Left ventricle myocardium inferior (tissue), 1 donor: ENCODE results near the gene RAD51B. TPM values are rescaled to one million over a fixed set of nuclear protein-coding genes. Genes with fewer than 3 reads are reported as not detected.
A peak's percentile ranks its signal among the peaks of the same experiment; 100 is the strongest.

ENCODE experiments used
- DNase-seq: peaks from one replicate; pipeline ENCODE4 v3.0.0-alpha.2; 2020
- H3K27ac ChIP-seq: fragments of 200-600 bp; replicated peaks from 2 replicates; pipeline ENCODE4 v1.8.0; 2021
- H3K27me3 ChIP-seq: fragments of 200-600 bp; 2 replicates; pipeline ENCODE4 v1.8.0; 2021; ENCODE audit warnings: low read depth
- H3K36me3 ChIP-seq: fragments of 200-600 bp; 2 replicates; pipeline ENCODE4 v1.8.0; 2021
- H3K4me1 ChIP-seq: fragments of 200-600 bp; 2 replicates; pipeline ENCODE4 v1.8.0; 2021
- H3K4me3 ChIP-seq: fragments of 200-600 bp; 2 replicates; pipeline ENCODE4 v1.8.0; 2021; ENCODE audit warnings: mild to moderate bottlenecking, moderate library complexity
- H3K9me3 ChIP-seq: fragments of 200-600 bp; replicated peaks from 2 replicates; pipeline ENCODE4 v1.8.0; 2021
- CTCF ChIP-seq: fragments of 200-600 bp; IDR thresholded peaks from 2 replicates; pipeline ENCODE4 v1.8.0; 2021; ENCODE audit warnings: antibody characterized with exemption, mild to moderate bottlenecking, borderline replicate concordance
- intact Hi-C: fragments of 100-400 bp; cut with micrococcal nuclease; formaldehyde crosslinking; loops from one replicate; pipeline ENCODE4 v1.11.0; 2022
- total RNA-seq: library from RNA; stranded (reverse); fragmentation: NEBNext Ultra II Directional; extraction: Animal tissue kit (Norgen Biotek cat#: 25700); gene quantifications from one replicate; pipeline ENCODE4 v1.2.1, GENCODE V29; 2021
- donor health status: DM: no; HTN: yes; CAD: no; lungs with severe emphysema.

Gene RAD51B
- total RNA-seq, 1 donor from 2014 or later: 2.4 TPM

DNA sequence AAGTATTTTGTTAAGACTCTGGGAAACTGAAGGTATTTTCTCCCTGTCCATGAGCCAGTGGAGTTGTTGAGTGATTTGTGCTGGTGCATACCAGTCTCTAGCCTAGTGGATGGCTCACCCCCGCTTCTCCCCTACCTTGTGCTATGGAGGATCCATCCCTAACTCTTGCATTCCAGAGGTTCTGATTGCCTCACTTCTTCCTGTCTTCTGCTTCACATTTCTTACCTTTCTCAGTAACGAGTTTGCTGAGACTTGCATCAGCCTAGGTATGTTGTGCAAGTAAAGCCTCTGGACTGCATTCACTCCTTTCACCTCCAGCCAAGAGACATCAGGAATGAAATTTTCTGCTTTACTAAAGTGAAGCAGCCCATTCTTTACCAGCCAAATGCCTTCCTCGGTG lies 581.7 kb downstream of the RAD51B start:
- no peak for DNase-seq
- TF ChIP-seq CTCF: no peak
- Histone ChIP-seq H3K9me3 (no peaks in the 10 kb centered on the region), H3K4me3 (no peak overlapping the region), H3K4me1 (peaks cover 75% of the 10 kb centered on the region), H3K27ac (peak overlapping the region; percentile 37), H3K27me3 (no peaks in the 10 kb centered on the region), H3K36me3 (no peaks in the 10 kb centered on the region)
- intact Hi-C loops: no loop called here

- no peak overlapping the region for H3K4me3 ChIP-seq
- no peaks in the 10 kb centered on the region for H3K36me3 ChIP-seq
- DNase-seq: no peak
- intact Hi-C loops: no loop called here
- H3K4me1 ChIP-seq: peaks cover 73% of the 10 kb centered on the region
- no peak for TF ChIP-seq CTCF
- peak overlapping the region; percentile 37 for H3K27ac ChIP-seq
- no peaks in the 10 kb centered on the region for H3K9me3 ChIP-seq
- no peaks in the 10 kb centered on the region for H3K27me3 ChIP-seq
Observed at GRCh38 chr14:68401855-68402254, 582.3 kb downstream of the RAD51B start.

DNA sequence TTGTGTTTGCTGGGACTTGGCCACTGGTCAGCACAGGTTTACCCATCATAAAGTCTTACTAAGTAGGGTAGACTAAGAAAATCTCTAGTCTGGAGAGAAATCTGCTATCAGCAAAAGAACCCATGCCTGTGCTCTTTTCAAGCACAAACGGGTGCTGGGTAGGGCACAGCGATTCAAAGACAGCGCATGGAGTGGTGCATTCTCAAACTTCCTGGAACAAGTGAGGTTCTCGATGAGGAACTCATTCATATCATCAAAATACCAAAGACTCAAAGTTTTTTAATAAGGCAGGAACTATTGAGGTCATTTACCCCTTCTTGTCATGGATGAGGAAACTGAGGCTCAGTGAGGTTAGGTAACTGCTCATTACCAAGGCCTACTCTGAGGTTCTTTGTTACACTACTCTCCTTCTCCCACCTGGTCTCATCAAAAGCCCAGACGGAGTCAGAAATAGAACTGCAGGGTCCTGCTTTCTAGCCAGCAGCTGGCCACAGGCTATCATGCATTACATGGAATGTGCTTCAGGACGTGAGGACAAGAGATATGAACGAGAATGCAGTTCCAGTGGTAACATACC lies 583.0 kb downstream of the RAD51B start:
- no peaks in the 10 kb centered on the region for H3K9me3 ChIP-seq
- H3K4me3 ChIP-seq: no peak overlapping the region
- peaks cover 65% of the 10 kb centered on the region for H3K4me1 ChIP-seq
- no peaks in the 10 kb centered on the region for H3K27me3 ChIP-seq
- DNase-seq: no peak
- H3K36me3 ChIP-seq: no peaks in the 10 kb centered on the region
- intact Hi-C loops: no loop called here
- TF ChIP-seq CTCF: no peak
- peak overlapping the region; percentile 37 for H3K27ac ChIP-seq

DNA sequence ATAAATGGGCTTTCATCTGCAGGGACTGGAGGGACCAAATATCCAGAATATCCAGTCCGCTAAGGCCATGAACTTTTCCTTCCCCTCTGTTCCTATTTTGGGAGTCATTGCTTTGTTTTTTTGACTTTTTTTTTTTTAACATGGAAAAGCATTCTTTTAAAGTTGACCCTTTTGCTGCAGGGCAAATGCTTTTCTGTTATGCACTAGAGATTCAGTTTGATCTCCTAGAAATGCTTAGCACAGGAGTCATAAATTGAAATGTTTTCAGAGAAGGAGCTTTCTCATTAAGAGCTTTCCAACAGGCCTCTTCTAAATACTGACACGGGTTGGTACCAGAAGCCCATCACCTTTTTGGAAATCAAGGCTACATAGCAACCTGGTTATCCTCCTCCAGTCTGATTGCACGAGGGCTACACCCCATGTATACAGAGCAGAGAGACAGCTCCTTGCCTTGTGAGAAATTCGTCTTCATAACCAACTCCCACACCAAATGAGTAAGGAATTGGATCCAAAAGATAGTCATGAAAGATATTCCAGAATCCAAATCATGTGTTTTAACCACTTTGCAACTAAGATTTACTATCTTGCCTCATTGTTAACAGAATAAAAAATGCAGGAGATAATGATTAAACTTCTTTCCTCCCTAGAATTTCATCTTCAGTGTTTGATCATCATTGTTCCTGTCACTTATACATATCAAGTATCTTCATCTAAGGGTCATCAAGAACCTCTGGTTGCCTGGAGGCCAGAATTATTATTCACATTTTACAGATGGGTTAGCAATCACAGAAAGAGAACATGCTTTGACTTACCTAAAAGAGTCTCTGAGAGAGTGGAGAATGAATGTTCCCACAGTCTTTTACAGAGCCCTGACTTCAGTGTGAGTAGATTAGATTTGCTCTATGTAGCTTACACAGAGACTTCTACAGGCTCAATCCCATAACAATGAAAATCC lies 583.9 kb downstream of the RAD51B start:
- Histone ChIP-seq H3K36me3 (no peaks in the 10 kb centered on the region), H3K27ac (peak overlapping the region; percentile 37), H3K27me3 (no peaks in the 10 kb centered on the region), H3K4me3 (no peak overlapping the region), H3K4me1 (peaks cover 56% of the 10 kb centered on the region), H3K9me3 (no peaks in the 10 kb centered on the region)
- no peak for TF ChIP-seq CTCF
- DNase-seq: no peak
- intact Hi-C loops: no loop called here

DNA sequence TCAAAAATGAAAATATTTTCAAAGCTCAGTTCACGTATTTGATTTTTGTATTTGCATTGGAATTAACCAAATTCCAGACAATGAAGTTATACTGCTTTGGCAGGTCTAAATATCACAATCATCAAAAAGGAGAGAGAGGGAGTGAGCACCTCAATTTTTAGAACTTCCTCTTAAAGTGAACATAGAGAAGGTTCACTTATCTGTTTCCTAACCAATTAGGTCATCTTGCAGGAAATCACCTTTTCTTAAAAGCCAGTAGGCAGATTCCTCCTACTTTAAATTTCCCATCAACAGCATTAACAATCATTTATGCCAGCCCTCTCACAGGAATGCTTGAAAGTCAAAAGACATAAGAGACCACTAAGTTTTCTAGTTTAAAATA lies 584.6 kb downstream of the RAD51B start:
- Histone ChIP-seq H3K9me3 (no peaks in the 10 kb centered on the region), H3K27ac (peak overlapping the region; percentile 37), H3K27me3 (no peaks in the 10 kb centered on the region), H3K4me1 (peaks cover 56% of the 10 kb centered on the region), H3K36me3 (no peaks in the 10 kb centered on the region), H3K4me3 (no peak overlapping the region)
- TF ChIP-seq CTCF: no peak
- intact Hi-C loops: no loop called here
- no peak for DNase-seq
